GM23248 (cell line): ENCODE data around the gene PHLDB2. TPM values are rescaled to one million over a fixed set of nuclear protein-coding genes. Genes with fewer than 3 reads are reported as not detected.
A peak's percentile ranks its signal among the peaks of the same experiment; 100 is the strongest.

Experiments used
- DNase-seq: peaks from one replicate; pipeline ENCODE4 v3.0.0-alpha.2; 2015
- H2AFZ ChIP-seq: fragments of 200-600 bp; sonication (generic); 2 replicates; pipeline ENCODE4 v1.6.1; 2016; ENCODE audit warnings: antibody characterized with exemption
- H3F3A ChIP-seq: fragments of 200-600 bp; sonication (generic); 2 replicates; pipeline ENCODE4 v1.6.1; 2016; ENCODE audit warnings: mild to moderate bottlenecking, antibody characterized with exemption, mixed run types; ENCODE audit not compliant: insufficient read depth
- H3K27ac ChIP-seq: fragments of 200-600 bp; sonication (generic); 2 replicates; pipeline ENCODE4 v1.5.1; 2016; ENCODE audit warnings: mild to moderate bottlenecking
- H3K27me3 ChIP-seq: fragments of 200-600 bp; sonication (generic); replicated peaks from 2 replicates; pipeline ENCODE4 v1.6.1; 2016; ENCODE audit warnings: mild to moderate bottlenecking; ENCODE audit not compliant: insufficient read depth
- H3K36me3 ChIP-seq: fragments of 200-600 bp; sonication (generic); 2 replicates; pipeline ENCODE4 v1.6.1; 2016; ENCODE audit warnings: low read depth, mild to moderate bottlenecking
- H3K4me1 ChIP-seq: fragments of 200-600 bp; sonication (generic); 2 replicates; pipeline ENCODE4 v1.6.1; 2016; ENCODE audit warnings: mild to moderate bottlenecking; ENCODE audit not compliant: insufficient read depth
- H3K4me2 ChIP-seq: fragments of 200-600 bp; sonication (generic); one replicate; pipeline ENCODE4 v1.6.1; 2016; ENCODE audit warnings: mild to moderate bottlenecking; ENCODE audit not compliant: unreplicated experiment
- H3K4me3 ChIP-seq: fragments of 200-600 bp; sonication (generic); 2 replicates; pipeline ENCODE4 v1.5.1; 2016; ENCODE audit warnings: mild to moderate bottlenecking
- H3K79me2 ChIP-seq: fragments of 200-600 bp; sonication (generic); 2 replicates; pipeline ENCODE4 v1.6.1; 2016; ENCODE audit warnings: mild to moderate bottlenecking; ENCODE audit not compliant: insufficient read depth
- H3K9ac ChIP-seq: fragments of 200-600 bp; sonication (generic); 2 replicates; pipeline ENCODE4 v1.6.1; 2016; ENCODE audit warnings: mild to moderate bottlenecking
- H3K9me2 ChIP-seq: fragments of 200-600 bp; sonication (generic); 2 replicates; pipeline ENCODE4 v1.6.1; 2016; ENCODE audit warnings: mixed run types, mild to moderate bottlenecking, moderate library complexity; ENCODE audit not compliant: insufficient read depth
- H3K9me3 ChIP-seq: fragments of 200-600 bp; sonication (generic); one replicate; pipeline ENCODE4 v1.6.1; 2017; ENCODE audit warnings: low read depth
- H4K20me1 ChIP-seq: fragments of 200-600 bp; sonication (generic); 2 replicates; pipeline ENCODE4 v1.6.0; 2016; ENCODE audit not compliant: insufficient read depth
- EZH2 ChIP-seq: fragments of 200-600 bp; sonication (generic); IDR thresholded peaks from 2 replicates; pipeline ENCODE4 v1.6.1; 2018; ENCODE audit warnings: antibody characterized with exemption, mild to moderate bottlenecking; ENCODE audit not compliant: insufficient read depth, poor library complexity, severe bottlenecking
- EZH2phosphoT487 ChIP-seq: fragments of 200-600 bp; sonication (generic); IDR thresholded peaks from 2 replicates; pipeline ENCODE4 v1.6.1; 2018; ENCODE audit warnings: antibody characterized with exemption, moderate library complexity, mild to moderate bottlenecking, low read depth; ENCODE audit not compliant: insufficient read depth
- WGBS, 2 experiments: methylation state at CpG; one replicate each; pipeline ENCODE4 v1.1.6; 2015 to 2017; ENCODE audit warnings: low lambda C conversion rate in 2 of 2, low coverage in 1 of 2; ENCODE audit errors: missing lambda C conversion rate in 2 of 2; 5-methylcytosine and 5-hydroxymethylcytosine counted together
- in situ Hi-C: fragments of 300-500 bp; cut with MboI; formaldehyde crosslinking; loops from 2 replicates; pipeline ENCODE4 v1.15.0; 2020
- polyA plus RNA-seq: library from polyadenylated mRNA; unstranded; fragments of >200 nt; fragmentation: Nextera tagmentation; extraction: Ambion mirVana; gene quantifications from 2 replicates; pipeline ENCODE4 v1.2.1, GENCODE V29; 2016
- total RNA-seq: library from RNA; depleted of rRNA; stranded (reverse); fragments of >200 nt; shearing (Covaris generic); gene quantifications from 2 replicates; pipeline ENCODE4 v1.2.3, GENCODE V29; 2014

The PHLDB2 gene
- total and polyA plus RNA-seq, 2 experiments from 2014 or later: 55.6 to 60.6 TPM

DNA sequence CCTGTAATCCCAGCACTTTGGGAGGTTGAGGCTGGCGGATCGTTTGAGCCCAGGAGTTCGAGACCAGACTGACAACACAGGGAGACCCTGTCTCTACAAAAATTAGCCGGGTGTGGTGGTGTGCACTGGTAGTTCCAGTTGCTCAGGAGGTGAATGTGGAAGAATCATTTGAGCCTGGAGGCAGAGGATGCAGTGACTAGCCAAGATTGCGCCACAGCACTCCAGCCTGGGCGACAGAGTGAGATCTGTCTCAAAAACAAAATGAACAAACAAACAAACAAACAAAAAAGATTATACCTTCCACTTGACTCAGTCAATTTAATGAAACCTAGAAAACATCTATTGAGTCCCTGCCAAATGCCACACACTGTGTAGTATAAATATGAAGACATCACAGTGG, 30.5 kb upstream of the PHLDB2 start:
- Histone ChIP-seq H3K9ac (no peak overlapping the region), H3K4me2 (no peak overlapping the region), H3K9me3 (no peaks in the 10 kb centered on the region), H3K4me3 (no peak overlapping the region), H3F3A (no peaks in the 10 kb centered on the region), H3K4me1 (no peaks in the 10 kb centered on the region), H3K9me2 (no peaks in the 10 kb centered on the region), H2AFZ (no peak overlapping the region), H4K20me1 (no peaks in the 10 kb centered on the region), H3K79me2 (no peaks in the 10 kb centered on the region), H3K27me3 (no peaks in the 10 kb centered on the region), H3K36me3 (no peaks in the 10 kb centered on the region), H3K27ac (no peak overlapping the region)
- 91 to 93% methylated on average over 6 of the region's 6 CpGs for WGBS, 2 experiments
- no peak for DNase-seq
- TF ChIP-seq EZH2phosphoT487 (no peak), EZH2 (no peak)
- in situ Hi-C loops: no loop called here

- H3K79me2 ChIP-seq: no peaks in the 10 kb centered on the region
- H2AFZ ChIP-seq: no peak overlapping the region
- H3K9me3 ChIP-seq: no peaks in the 10 kb centered on the region
- TF ChIP-seq EZH2phosphoT487 (no peak), EZH2 (no peak)
- H3K4me2 ChIP-seq: no peak overlapping the region
- H3K36me3 ChIP-seq: no peaks in the 10 kb centered on the region
- H3K27ac ChIP-seq: no peak overlapping the region
- no peaks in the 10 kb centered on the region for H4K20me1 ChIP-seq
- no peak overlapping the region for H3K4me3 ChIP-seq
- no peak for DNase-seq
- no peaks in the 10 kb centered on the region for H3K9me2 ChIP-seq
- no peaks in the 10 kb centered on the region for H3K4me1 ChIP-seq
- no peak overlapping the region for H3K9ac ChIP-seq
- no peaks in the 10 kb centered on the region for H3K27me3 ChIP-seq
- no peaks in the 10 kb centered on the region for H3F3A ChIP-seq
- in situ Hi-C loops: no loop called here
- WGBS, 2 experiments: 85 to 88% methylated on average over 1 of the region's 1 CpG
Measured at GRCh38 chr3:111829023-111829422, 30.0 kb upstream of the PHLDB2 start.

DNA sequence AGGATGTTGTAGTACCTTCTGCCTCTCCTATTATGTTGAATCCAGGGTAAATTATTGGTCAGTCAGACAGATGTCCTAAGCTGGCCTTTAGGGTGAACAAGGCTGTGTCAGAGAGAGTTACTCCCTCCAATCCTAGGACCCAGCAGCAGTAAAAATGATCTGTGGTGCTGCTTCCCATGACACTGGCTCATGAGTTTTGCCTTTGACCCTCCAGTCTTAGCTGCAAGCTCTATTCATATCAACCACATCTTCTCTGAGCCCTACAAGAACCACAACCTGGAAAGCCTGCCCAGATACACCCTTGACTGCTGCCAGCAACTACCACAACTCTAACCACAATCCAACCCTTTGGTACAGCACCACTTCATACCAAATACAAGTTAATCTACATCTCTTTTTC, 27.2 kb upstream of the PHLDB2 start:
- Histone ChIP-seq H3F3A (no peaks in the 10 kb centered on the region), H3K4me1 (no peaks in the 10 kb centered on the region), H3K4me3 (no peak overlapping the region), H4K20me1 (no peaks in the 10 kb centered on the region), H3K27ac (no peak overlapping the region), H3K9me2 (no peaks in the 10 kb centered on the region), H3K79me2 (no peaks in the 10 kb centered on the region), H3K9ac (no peak overlapping the region), H3K27me3 (no peaks in the 10 kb centered on the region), H3K36me3 (no peaks in the 10 kb centered on the region), H3K4me2 (no peak overlapping the region), H2AFZ (no peak overlapping the region), H3K9me3 (no peaks in the 10 kb centered on the region)
- DNase-seq: peak; percentile 16
- TF ChIP-seq EZH2: no peak
- no peak for TF ChIP-seq EZH2phosphoT487
- in situ Hi-C loops: no loop called here

GRCh38 chr3:111837112-111837511, 22.0 kb upstream of the PHLDB2 start:
- Histone ChIP-seq H3K9me2 (no peaks in the 10 kb centered on the region), H3K9me3 (no peaks in the 10 kb centered on the region), H3K4me3 (no peak overlapping the region), H3K79me2 (no peaks in the 10 kb centered on the region), H3K4me1 (no peaks in the 10 kb centered on the region), H3K4me2 (no peak overlapping the region), H3F3A (no peaks in the 10 kb centered on the region), H3K9ac (no peak overlapping the region), H3K27me3 (no peaks in the 10 kb centered on the region), H3K36me3 (no peaks in the 10 kb centered on the region), H3K27ac (no peak overlapping the region), H4K20me1 (no peaks in the 10 kb centered on the region), H2AFZ (no peak overlapping the region)
- no peak for DNase-seq
- in situ Hi-C loops: no loop called here
- no peak for TF ChIP-seq EZH2
- TF ChIP-seq EZH2phosphoT487: no peak
- WGBS, 2 experiments: 50 to 54% methylated on average over 3 of the region's 3 CpGs

- 0 out of 2 replicates have a peak, but pooled peaks cover 4% of the 10 kb centered on the region for H3K9me2 ChIP-seq
- H3K27me3 ChIP-seq: no peaks in the 10 kb centered on the region
- DNase-seq: no peak
- no peaks in the 10 kb centered on the region for H4K20me1 ChIP-seq
- H2AFZ ChIP-seq: no peak overlapping the region
- H3K27ac ChIP-seq: no peak overlapping the region
- TF ChIP-seq EZH2phosphoT487 (no peak), EZH2 (no peak)
- WGBS, 2 experiments: 94 to 98% methylated on average over 5 of the region's 5 CpGs
- H3K36me3 ChIP-seq: no peaks in the 10 kb centered on the region
- H3K9me3 ChIP-seq: no peaks in the 10 kb centered on the region
- no peak overlapping the region for H3K4me3 ChIP-seq
- H3F3A ChIP-seq: no peaks in the 10 kb centered on the region
- no peaks in the 10 kb centered on the region for H3K4me1 ChIP-seq
- no peaks in the 10 kb centered on the region for H3K79me2 ChIP-seq
- H3K9ac ChIP-seq: no peak overlapping the region
- H3K4me2 ChIP-seq: no peak overlapping the region
- in situ Hi-C loops: no loop called here
Measured at GRCh38 chr3:111838133-111838532, 20.9 kb upstream of the PHLDB2 start.
